BLaER1 (cell line): Measurements from ENCODE around the gene PLXNB3.

Experiments
- H3K27ac ChIP-seq: shearing (Covaris generic); formaldehyde crosslinking; 2 replicates; pipeline ENCODE4 v1.8.1; 2022
- H3K27me3 ChIP-seq: shearing (Covaris generic); formaldehyde crosslinking; 2 replicates; pipeline ENCODE4 v1.8.1; 2022
- H3K36me3 ChIP-seq: shearing (Covaris generic); formaldehyde crosslinking; 2 replicates; pipeline ENCODE4 v1.8.1; 2022
- H3K4me1 ChIP-seq: shearing (Covaris generic); formaldehyde crosslinking; 2 replicates; pipeline ENCODE4 v1.8.1; 2022
- H3K4me2 ChIP-seq: shearing (Covaris generic); formaldehyde crosslinking; 2 replicates; pipeline ENCODE4 v1.8.1; 2022
- H3K4me3 ChIP-seq: shearing (Covaris generic); formaldehyde crosslinking; 2 replicates; pipeline ENCODE4 v1.8.1; 2022
- H3K9ac ChIP-seq: shearing (Covaris generic); formaldehyde crosslinking; 2 replicates; pipeline ENCODE4 v1.8.1; 2022
- H3K9me3 ChIP-seq: shearing (Covaris generic); formaldehyde crosslinking; 2 replicates; pipeline ENCODE4 v1.8.1; 2022
- H4K20me1 ChIP-seq: shearing (Covaris generic); formaldehyde crosslinking; 2 replicates; pipeline ENCODE4 v1.8.1; 2022
- Cebpa-rat ChIP-seq: shearing (Covaris generic); IDR thresholded peaks from 2 replicates; pipeline ENCODE4 v1.8.1; 2022

PLXNB3 gene

DNA sequence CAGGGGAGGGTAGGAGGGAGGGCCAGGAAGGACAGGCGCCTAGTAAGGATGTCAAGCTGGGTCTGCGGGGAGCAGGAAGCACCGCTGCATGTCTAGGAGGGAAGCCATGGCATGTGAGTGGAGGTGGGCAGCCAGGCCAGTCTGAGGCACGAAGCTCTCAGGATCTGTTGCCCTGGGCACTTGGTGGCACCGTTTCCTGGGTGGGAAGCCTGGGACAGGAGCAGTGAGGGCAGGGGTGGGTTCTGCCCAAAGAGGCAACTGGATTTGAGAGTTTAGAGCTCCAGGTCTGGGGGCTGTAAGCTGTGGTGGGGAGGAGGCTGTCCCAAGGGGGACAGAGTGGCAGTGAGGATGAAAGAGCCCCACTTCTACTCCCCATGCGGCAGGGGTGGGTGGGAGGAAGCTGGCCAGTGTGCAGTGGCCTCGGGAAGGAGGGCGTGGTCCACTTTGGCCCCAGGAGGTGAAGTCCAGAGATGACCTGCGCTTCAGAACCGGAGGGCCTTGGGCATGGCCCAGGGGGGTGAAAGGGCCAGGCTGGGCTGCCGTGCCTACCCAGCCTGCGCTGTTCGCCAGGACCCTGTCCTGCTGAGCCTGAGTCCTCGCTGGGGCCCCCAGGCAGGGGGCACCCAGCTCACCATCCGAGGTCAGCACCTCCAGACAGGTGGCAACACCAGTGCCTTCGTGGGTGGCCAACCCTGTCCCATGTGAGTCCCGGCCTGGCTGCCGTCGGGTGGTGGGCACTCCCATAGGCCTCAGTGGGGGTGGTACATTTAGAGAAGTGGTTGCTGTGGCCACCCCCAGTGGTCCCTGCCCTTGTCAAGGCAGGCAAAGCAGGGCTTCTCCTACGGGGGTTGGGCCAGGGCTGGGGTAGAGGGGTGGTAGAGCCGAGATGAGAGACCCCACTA, 8.5 kb downstream of the PLXNB3 start:
- no peak for TF ChIP-seq Cebpa-rat
- Histone ChIP-seq H3K27ac (no peak overlapping the region), H3K9ac (no peak overlapping the region), H3K4me3 (no peak overlapping the region), H3K4me2 (peak overlapping the region; percentile 21), H3K36me3 (no peaks in the 10 kb centered on the region), H4K20me1 (0 out of 2 replicates have a peak, but pooled peaks cover 6% of the 10 kb centered on the region), H3K9me3 (peaks cover 32% of the 10 kb centered on the region; the same call in 1 of the 2 replicates), H3K4me1 (peaks cover 30% of the 10 kb centered on the region), H3K27me3 (no peaks in the 10 kb centered on the region)

DNA sequence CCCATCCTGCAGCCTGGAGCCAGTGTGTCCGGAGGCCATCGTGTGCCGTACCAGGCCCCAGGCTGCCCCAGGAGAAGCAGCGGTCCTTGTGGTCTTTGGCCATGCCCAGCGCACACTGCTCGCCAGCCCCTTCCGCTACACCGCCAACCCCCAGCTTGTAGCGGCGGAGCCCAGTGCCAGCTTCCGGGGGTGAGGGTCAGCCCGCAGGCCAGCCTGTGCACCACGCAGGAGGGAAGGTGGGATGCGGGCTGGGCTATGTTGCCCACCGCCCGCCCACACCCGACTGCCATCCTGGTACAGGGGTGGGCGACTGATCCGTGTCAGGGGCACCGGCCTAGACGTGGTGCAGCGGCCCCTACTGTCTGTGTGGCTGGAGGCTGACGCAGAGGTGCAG, 9.2 kb downstream of the PLXNB3 start:
- H3K27ac ChIP-seq: no peak overlapping the region
- no peak overlapping the region for H3K4me2 ChIP-seq
- H3K27me3 ChIP-seq: no peaks in the 10 kb centered on the region; the same call in 1 of the 2 replicates
- no peak overlapping the region for H3K4me3 ChIP-seq
- peaks cover 32% of the 10 kb centered on the region; the same call in 1 of the 2 replicates for H3K9me3 ChIP-seq
- no peak for TF ChIP-seq Cebpa-rat
- H3K36me3 ChIP-seq: no peaks in the 10 kb centered on the region
- H3K4me1 ChIP-seq: peaks cover 30% of the 10 kb centered on the region
- H4K20me1 ChIP-seq: 0 out of 2 replicates have a peak, but pooled peaks cover 6% of the 10 kb centered on the region
- no peak overlapping the region for H3K9ac ChIP-seq

DNA sequence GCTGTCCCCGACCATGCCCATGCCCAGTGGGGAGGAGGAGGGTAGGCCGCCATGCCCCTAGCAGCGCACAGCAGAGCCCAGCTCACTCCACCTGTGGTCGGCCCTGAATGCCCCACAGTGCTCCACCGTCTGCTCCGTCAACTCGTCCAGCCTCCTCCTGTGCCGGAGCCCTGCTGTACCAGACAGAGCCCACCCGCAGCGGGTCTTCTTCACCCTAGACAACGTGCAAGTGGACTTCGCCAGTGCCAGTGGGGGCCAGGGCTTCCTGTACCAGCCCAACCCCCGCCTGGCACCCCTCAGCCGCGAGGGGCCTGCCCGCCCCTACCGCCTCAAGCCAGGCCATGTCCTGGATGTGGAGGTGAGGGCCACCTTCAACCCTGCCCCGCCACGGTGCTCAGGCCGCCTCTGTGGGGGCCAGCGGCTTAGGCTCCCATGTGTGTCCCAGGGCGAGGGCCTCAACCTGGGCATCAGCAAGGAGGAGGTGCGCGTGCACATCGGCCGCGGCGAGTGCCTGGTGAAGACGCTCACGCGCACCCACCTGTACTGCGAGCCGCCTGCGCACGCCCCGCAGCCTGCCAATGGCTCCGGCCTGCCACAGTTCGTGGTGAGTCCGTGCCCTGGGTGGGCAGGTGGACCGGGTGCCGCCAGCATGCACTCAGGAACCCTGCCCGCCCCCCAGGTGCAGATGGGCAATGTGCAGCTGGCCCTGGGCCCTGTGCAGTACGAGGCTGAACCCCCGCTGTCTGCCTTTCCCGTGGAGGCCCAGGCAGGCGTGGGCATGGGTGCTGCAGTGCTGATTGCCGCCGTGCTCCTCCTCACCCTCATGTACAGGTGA, 9.9 kb downstream of the PLXNB3 start:
- H3K27me3 ChIP-seq: no peaks in the 10 kb centered on the region; the same call in 1 of the 2 replicates
- H3K36me3 ChIP-seq: no peaks in the 10 kb centered on the region
- 0 out of 2 replicates have a peak, but pooled peaks cover 5% of the 10 kb centered on the region for H4K20me1 ChIP-seq
- TF ChIP-seq Cebpa-rat: no peak
- H3K9ac ChIP-seq: no peak overlapping the region
- H3K4me3 ChIP-seq: no peak overlapping the region
- H3K9me3 ChIP-seq: peaks cover 32% of the 10 kb centered on the region; the same call in 1 of the 2 replicates
- H3K4me1 ChIP-seq: peaks cover 30% of the 10 kb centered on the region
- H3K4me2 ChIP-seq: no peak overlapping the region
- H3K27ac ChIP-seq: no peak overlapping the region

DNA sequence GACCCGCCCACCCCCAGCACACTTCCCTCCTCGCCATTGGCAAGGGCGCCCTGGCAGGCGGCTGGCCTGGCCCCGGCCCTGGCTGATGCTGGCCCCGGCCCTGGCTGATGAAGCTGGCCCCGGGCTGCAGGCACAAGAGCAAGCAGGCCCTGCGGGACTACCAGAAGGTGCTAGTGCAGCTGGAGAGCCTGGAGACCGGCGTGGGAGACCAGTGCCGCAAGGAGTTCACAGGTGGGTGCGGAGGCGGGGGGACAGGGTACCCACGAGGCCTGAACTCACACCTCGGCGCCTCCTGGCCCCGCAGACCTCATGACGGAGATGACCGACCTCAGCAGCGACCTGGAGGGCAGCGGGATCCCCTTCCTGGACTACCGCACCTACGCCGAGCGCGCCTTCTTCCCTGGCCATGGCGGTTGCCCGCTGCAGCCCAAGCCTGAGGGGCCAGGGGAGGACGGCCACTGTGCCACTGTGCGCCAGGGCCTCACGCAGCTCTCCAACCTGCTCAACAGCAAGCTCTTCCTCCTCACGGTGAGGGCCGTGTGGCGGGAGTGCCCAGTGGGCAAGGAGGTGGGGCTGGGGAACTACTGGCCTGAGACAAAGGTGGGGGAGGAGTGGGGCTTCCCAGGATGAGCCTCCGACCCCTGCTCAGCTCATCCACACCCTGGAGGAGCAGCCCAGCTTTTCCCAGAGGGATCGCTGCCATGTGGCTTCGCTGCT, 10.7 kb downstream of the PLXNB3 start:
- peaks cover 32% of the 10 kb centered on the region; the same call in 1 of the 2 replicates for H3K9me3 ChIP-seq

DNA sequence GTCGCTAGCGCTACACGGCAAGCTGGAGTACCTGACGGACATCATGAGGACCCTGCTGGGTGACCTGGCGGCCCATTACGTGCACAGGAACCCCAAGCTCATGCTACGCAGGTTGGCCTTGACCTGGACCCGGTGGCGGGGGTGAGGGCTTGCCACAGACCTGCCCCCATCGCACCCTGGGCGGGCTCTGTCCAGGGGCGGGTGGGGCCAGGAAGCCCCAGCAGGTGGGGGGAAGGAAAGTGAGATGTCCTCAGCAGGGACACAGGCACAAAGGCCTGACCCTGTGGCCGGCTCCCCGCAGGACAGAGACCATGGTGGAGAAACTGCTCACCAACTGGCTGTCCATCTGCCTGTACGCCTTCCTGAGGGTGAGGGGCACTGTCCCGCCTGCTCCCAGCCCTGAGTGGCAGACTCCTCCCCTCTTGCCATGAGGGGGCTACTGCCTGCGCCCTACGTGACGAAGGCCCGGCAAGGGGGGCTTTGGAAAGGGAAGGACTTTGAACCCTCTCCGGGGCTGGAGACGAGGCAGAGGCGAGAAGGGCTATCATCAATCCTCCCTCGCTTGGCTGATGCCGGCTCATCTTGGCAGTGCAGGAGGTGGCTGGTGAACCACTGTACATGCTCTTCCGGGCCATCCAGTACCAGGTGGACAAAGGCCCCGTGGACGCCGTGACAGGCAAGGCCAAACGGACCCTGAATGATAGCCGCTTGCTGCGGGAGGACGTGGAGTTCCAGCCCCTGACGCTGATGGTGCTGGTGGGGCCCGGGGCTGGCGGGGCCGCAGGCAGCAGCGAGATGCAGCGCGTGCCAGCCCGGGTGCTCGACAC, 11.5 kb downstream of the PLXNB3 start:
- no peak overlapping the region for H3K27ac ChIP-seq
- H3K27me3 ChIP-seq: no peaks in the 10 kb centered on the region; the same call in 1 of the 2 replicates
- H3K4me3 ChIP-seq: no peak overlapping the region
- peaks cover 32% of the 10 kb centered on the region; the same call in 1 of the 2 replicates for H3K9me3 ChIP-seq
- H3K4me2 ChIP-seq: no peak overlapping the region
- H3K36me3 ChIP-seq: no peaks in the 10 kb centered on the region
- H3K4me1 ChIP-seq: peaks cover 42% of the 10 kb centered on the region
- TF ChIP-seq Cebpa-rat: no peak
- H3K9ac ChIP-seq: no peak overlapping the region
- H4K20me1 ChIP-seq: no peaks in the 10 kb centered on the region; the same call in 1 of the 2 replicates

More for the DNA sequence above, 10.7 kb downstream of the PLXNB3 start:
- TF ChIP-seq Cebpa-rat: no peak
- Histone ChIP-seq H3K4me1 (peaks cover 34% of the 10 kb centered on the region), H3K4me3 (no peak overlapping the region), H3K4me2 (no peak overlapping the region), H3K27ac (no peak overlapping the region), H3K9ac (no peak overlapping the region), H4K20me1 (no peaks in the 10 kb centered on the region), H3K27me3 (no peaks in the 10 kb centered on the region; the same call in 1 of the 2 replicates), H3K36me3 (no peaks in the 10 kb centered on the region)

DNA sequence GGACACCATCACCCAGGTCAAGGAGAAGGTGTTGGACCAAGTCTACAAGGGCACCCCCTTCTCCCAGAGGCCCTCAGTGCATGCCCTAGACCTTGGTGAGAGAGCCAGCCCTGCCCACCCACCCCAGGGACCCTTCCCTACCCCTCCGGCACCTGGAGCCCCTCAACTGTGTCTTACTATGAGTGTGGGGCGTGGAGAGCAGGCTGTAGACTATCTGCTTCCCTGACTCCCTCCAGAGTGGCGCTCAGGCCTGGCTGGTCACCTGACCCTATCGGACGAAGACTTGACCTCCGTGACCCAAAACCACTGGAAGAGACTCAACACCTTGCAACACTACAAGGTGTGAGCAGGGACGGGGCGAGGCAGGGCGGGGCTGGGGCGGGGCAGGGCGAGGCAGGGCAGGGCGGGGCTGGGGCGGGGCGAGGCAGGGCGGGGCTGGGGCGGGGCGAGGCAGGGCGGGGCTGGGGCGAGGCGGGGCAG, 12.1 kb downstream of the PLXNB3 start:
- Histone ChIP-seq H3K9me3 (peaks cover 32% of the 10 kb centered on the region; the same call in 1 of the 2 replicates), H3K27ac (no peak overlapping the region), H3K4me3 (no peak overlapping the region), H4K20me1 (no peaks in the 10 kb centered on the region; the same call in 1 of the 2 replicates), H3K4me1 (peaks cover 48% of the 10 kb centered on the region), H3K36me3 (no peaks in the 10 kb centered on the region), H3K27me3 (no peaks in the 10 kb centered on the region; the same call in 1 of the 2 replicates), H3K9ac (no peak overlapping the region), H3K4me2 (no peak overlapping the region)
- no peak for TF ChIP-seq Cebpa-rat

DNA sequence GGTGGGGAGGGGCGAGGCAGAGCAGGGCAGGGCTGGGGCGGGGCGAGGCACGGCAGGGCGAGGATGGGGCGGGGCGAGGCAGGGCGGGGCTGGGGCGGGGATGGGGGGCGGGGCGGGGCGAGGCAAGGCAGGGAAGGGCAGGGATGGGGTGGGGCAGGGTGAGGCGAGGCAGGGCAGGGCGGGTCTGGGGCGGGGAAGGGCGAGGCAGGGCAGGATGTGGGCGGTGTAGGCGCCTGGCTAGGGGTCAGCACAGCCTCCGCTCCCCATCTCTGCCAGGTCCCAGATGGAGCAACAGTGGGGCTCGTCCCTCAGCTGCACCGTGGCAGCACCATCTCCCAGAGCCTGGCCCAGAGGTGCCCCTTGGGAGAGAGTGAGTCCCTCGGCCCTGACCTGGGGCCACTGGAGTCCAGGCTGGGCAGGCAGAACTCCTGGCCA, 12.6 kb downstream of the PLXNB3 start:
- Histone ChIP-seq H3K4me2 (no peak overlapping the region), H3K9ac (no peak overlapping the region), H3K9me3 (peaks cover 32% of the 10 kb centered on the region; the same call in 1 of the 2 replicates), H3K4me1 (peaks cover 53% of the 10 kb centered on the region), H3K4me3 (no peak overlapping the region), H3K27me3 (no peaks in the 10 kb centered on the region; the same call in 1 of the 2 replicates), H4K20me1 (no peaks in the 10 kb centered on the region; the same call in 1 of the 2 replicates), H3K36me3 (no peaks in the 10 kb centered on the region), H3K27ac (no peak overlapping the region)
- no peak for TF ChIP-seq Cebpa-rat
